Subcutaneous abdominal adipose tissue (tissue), 5 donors: ENCODE results near the gene ACTR3C.
"Not testable (repeated sequence)": the region's sequence is repeated elsewhere in the genome, so short reads cannot be mapped to it uniquely, and the experiment has no call there.

Experiments
- H3K27ac ChIP-seq: one replicate; pipeline ENCODE4 v1.7.0; 2013; ENCODE audit warnings: low read depth, mild to moderate bottlenecking, inconsistent platforms, low read length, moderate library complexity
- H3K27me3 ChIP-seq, 5 donors: one replicate each; pipeline ENCODE4 v1.7.0; 2013; ENCODE audit warnings: low read length in 5 of 5, inconsistent platforms in 1 of 5; ENCODE audit not compliant: control insufficient read depth in 5 of 5, insufficient read depth in 4 of 5
- H3K36me3 ChIP-seq, 5 donors: one replicate each; pipeline ENCODE4 v1.7.0; 2013; ENCODE audit warnings: low read length in 5 of 5; ENCODE audit not compliant: control insufficient read depth in 5 of 5, insufficient read depth in 5 of 5
- H3K4me1 ChIP-seq, 5 donors: one replicate each; pipeline ENCODE4 v1.7.0; 2013; ENCODE audit warnings: low read length in 5 of 5, mild to moderate bottlenecking in 3 of 5, moderate library complexity in 1 of 5; ENCODE audit not compliant: control insufficient read depth in 5 of 5, insufficient read depth in 5 of 5
- H3K4me3 ChIP-seq, 5 donors: one replicate each; pipeline ENCODE4 v1.7.0; 2013; ENCODE audit warnings: low read length in 5 of 5, low read depth in 1 of 5
- H3K9ac ChIP-seq, 5 donors: one replicate each; pipeline ENCODE4 v1.7.0; 2013; ENCODE audit warnings: low read length in 5 of 5, mild to moderate bottlenecking in 4 of 5, moderate library complexity in 3 of 5
- H3K9me3 ChIP-seq, 5 donors: one replicate each; pipeline ENCODE4 v1.7.0; 2013; ENCODE audit warnings: low read length in 5 of 5; ENCODE audit not compliant: control insufficient read depth in 5 of 5
- donor health status: healthy.
- donor health status: healthy.
- donor health status: healthy.
- donor health status: healthy.
- donor health status: healthy.

ACTR3C gene

DNA sequence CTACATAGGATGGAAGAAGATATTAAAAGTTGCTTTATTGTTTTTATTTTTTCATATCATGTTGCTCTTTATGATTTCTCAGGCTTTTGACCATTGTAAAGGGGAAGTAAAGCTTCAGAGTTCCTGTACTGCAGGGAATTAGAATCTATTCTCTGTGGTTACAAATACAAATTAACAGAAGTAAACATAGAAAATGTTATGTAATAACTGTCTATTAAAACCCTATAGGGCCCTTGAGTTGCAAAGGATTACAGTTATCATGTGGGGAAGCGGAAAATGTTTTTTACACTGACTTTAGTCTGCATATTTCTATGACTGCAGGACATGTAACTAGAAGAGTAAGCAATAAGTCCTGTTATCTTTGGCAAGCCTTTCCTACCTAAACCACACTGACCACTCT lies 116.5 kb downstream of the ACTR3C start:
- not testable (repeated sequence) for H3K9ac ChIP-seq

GRCh38 chr7:150205866-150206265 lies 117.5 kb downstream of the ACTR3C start:
- not testable (repeated sequence) for H3K9ac ChIP-seq, H3K27me3 ChIP-seq, H3K9me3 ChIP-seq, H3K4me3 ChIP-seq, H3K4me1 ChIP-seq, H3K36me3 ChIP-seq, H3K27ac ChIP-seq

More for the DNA sequence above, 116.5 kb downstream of the ACTR3C start:
- H3K4me1 ChIP-seq, H3K4me3 ChIP-seq, H3K9me3 ChIP-seq, H3K27me3 ChIP-seq, H3K27ac ChIP-seq, H3K36me3 ChIP-seq: not testable (repeated sequence)

GRCh38 chr7:150204577-150204976 lies 118.8 kb downstream of the ACTR3C start:
- H3K9me3 ChIP-seq, H3K4me1 ChIP-seq, H3K27ac ChIP-seq: not testable (repeated sequence)

DNA sequence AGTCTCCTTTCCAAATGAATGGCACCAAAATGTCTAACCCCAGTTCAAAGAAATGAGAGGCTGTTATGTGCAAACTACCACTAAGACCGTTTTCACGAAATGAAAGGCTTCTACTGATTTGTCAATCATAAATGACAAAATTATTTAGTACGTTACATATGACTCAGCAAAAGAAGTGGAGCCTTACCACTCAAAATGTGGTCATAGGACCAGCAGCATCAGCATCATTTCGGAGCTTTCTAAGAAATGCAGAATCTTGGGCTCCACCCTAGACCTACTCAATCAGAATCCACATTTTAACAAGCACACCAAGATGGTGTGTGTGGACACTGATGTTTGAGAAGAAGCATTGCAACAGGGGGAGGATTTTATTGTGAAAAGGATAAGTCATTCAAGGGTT lies 120.5 kb downstream of the ACTR3C start:
- not testable (repeated sequence) for H3K27me3 ChIP-seq, H3K9me3 ChIP-seq, H3K4me1 ChIP-seq, H3K27ac ChIP-seq, H3K36me3 ChIP-seq, H3K4me3 ChIP-seq, H3K9ac ChIP-seq

More at GRCh38 chr7:150204577-150204976, 118.8 kb downstream of the ACTR3C start:
- not testable (repeated sequence) for H3K4me3 ChIP-seq, H3K9ac ChIP-seq, H3K36me3 ChIP-seq, H3K27me3 ChIP-seq
